HG03135 (cell line): ENCODE results near the gene PRODH2.
"Not testable (repeated sequence)": the region's sequence is repeated elsewhere in the genome, so short reads cannot be mapped to it uniquely, and the experiment has no call there.

Source experiments
- ATAC-seq: cut with Tn5 transposase; IDR thresholded peaks from one replicate; pipeline ENCODE4 v1.9.1; 2021; ENCODE audit warnings: mild to moderate bottlenecking, moderate library complexity; ENCODE audit not compliant: unreplicated experiment

The PRODH2 gene

DNA sequence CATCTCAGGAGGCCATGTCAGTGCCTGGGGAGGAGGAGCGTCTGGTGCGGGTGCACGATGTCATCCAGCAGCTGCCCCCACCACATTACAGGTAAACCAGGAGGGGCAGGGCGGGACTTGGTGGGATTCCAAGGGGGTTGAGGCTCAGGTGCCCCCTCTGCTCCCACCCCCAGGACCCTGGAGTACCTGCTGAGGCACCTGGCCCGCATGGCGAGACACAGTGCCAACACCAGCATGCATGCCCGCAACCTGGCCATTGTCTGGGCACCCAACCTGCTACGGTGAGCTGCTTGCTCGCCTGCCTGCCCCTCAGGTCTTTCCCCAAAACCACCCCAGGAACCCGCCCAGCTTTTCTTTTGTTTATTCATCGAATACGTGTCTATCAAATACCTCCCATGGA, 30.1 kb downstream of the PRODH2 start:
- ATAC-seq = no peak

DNA sequence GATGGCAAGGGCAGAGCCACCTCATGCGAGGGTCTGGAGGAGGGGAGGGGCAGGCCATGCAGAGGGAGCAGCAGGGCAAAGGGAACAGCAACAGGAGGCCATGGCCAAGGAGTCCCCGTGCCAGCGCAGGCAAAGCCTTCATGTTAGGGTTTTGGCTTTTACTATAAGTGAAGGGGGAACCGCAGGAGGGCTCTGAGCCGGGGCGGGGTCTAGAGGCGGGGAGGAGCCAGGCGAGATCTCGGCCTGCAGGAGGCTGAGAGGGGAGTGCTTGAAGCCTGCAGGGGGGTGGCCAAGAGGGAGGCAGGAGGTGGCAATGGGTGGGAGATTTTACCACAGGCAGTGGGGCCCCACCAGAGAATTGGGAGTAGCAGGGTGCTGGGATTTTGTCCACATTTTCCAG, 31.0 kb downstream of the PRODH2 start:
- ATAC-seq = no peak

DNA sequence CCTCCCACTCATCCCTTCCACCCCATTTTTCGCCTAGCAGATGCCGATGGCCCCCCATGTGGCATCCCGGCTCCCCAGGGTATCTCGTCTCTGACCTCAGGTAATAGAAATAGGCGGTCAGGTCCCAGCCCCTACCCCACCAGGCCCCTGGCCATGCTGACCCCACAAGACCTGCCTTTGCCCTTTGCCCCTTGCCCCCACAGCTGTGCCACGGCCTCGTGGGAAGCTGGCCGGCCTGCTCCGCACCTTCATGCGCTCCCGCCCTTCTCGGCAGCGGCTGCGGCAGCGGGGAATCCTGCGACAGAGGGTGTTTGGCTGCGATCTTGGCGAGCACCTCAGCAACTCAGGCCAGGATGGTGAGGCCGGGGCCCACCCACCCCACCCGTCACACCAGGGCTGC, 31.9 kb downstream of the PRODH2 start:
- ATAC-seq = no peak

DNA sequence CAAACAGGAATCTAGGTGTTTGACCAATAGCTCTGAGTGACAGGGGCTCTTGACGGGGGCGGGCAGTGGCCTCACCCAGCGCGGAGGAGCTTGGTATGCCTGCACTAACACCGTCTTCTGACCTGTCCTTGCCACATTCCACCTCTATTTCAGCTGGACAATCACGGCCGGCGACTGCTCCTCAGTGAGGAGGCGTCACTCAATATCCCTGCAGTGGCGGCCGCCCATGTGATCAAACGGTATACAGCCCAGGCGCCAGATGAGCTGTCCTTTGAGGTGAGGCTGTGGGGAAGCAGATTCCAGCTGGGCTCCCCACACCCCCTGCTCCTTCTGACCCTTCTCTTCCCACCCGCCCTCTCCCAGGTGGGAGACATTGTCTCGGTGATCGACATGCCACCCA, 32.6 kb downstream of the PRODH2 start:
- no peak for ATAC-seq

DNA sequence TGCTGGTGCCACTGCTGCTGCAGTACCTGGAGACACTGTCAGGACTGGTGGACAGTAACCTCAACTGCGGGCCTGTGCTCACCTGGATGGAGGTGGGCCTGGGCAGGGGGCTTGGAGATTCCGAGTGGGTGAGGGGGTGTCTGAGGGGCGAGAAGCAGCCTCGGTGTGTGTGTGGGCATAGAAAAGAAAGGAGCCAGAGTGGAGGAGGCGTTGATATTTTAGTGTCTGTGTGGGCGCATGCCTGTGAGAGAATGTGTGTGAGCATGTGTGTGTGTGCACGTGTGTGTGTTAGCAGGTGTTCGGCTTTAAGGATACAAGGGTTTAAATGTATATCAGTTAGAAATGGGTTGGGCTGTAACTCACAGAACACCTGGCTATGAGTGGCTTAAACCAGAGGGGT, 33.6 kb downstream of the PRODH2 start:
- ATAC-seq = no peak

DNA sequence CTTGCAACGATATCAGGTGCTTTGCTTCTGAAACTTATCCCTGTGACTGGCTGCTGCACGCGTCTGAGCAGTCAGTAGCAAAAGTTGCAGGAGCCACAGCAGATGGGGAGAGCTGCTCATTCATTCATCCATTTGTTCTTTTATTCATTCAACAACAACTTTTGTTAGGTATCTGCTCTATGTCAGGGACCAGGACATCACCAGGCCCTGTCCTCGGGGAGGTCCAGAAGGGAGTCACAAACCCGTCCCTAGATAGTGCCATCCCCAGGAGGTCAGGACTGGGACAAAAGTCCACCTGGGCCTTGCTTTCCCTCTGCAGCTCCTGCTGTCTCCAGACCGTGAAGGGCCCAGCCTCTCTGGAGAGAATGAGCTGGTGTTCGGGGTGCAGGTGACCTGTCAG, 34.7 kb downstream of the PRODH2 start:
- ATAC-seq = no peak

DNA sequence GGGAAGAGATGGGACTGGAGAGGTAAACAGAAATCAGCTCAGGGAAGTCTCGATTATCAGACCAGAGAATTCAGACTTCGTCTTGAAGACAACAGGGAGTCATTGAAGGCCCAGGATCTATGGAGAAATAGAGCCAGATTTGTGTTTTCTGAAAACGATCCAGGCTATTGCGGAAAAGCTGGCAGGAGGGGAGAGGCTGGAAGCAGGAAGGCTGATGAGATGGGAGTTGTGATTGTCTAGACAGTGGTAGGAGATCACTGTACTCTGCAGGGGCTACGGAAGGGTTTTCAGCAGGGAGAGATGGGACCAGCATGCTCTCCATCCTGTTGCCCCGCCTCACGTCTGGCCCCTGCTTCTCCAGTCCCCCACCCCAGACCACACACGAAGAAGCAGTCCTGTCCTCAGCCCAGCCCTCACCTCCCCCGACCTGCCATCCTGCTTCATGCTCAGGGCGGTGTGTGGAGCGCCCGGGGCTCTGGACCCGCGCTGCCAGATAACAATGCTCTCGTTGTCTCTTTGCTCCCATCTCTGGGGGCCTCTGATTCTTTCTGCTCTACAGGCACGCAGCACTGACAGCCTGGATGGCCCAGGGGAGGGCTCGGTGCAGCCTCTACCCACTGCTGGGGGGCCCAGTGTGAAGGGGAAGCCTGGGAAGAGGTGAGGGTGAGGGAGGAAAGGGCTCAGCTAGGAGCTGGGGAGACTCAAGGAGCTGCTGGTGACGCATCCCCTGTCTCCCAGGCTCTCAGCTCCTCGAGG, 35.4 kb downstream of the PRODH2 start:
- ATAC-seq = no peak

DNA sequence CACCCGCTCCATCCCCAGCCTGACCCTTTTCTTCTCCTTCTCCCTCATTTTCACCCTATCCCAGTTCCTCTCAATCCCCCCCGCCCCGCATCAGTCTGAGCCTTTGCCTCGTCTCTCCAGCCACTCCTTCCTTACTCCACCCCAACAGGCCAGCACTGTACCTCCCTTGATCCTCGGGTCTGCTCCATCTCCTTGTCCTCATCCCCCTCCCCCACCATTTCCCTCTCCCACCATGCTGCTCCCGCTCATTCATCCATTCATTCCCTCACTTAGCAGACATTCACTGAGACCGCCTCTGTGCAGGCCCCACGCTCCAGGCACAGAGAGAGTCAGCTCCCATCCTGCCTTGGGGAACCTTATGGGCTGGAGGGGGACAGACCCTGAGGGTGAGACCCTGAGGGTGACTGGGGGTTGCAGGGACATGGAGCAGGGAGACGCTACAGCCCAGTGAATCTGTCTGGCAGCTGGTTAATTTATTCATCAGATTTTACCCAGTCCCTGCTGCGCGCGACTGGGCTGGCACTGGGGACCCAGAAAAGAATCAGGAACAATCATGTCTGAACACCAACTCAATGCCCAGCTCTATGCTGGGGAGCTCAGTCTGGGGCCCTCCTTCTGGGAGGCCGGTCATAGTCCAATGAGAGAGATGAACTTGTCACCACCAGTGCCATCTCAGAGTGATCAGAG, 36.4 kb downstream of the PRODH2 start:
- no peak for ATAC-seq

DNA sequence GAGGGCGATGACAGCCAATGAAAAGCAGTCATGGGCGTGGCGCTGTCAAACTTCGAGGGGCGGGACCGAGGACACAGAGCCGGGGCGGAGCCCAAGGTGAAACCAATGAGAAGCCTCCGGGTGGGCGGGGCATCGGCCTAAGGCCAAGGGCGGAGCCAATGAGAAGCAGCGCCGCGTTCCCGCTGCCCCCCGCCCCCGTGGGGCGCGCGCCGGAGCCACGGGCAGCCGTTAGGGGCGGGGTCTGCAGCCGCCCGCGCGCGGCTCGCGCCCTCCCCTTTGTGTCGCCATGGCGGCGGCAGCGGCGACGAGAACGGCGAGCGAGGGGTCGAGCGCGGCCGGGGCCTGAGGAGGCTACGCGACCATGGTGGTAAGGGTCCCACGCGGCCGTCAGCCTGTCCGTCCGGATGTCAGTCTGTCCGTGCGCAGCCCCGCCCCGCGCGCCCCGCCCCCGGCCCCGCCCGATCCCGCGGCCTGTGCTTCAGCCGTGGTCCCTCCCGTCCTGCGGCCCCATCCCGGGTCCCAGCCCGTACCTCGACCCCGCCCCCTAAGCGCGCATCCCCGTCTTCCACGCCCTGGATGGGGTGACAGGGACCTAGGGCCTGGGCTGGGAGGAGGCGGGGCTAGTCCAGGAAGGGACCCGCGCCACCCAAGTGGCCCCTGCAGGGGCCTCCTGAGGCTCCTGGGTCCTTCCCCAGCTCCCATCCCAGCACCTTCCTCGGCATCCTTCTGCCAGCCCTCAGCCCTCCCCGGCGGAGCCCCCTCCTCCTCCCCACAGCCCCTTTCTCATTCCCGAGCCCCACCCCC, 37.1 kb downstream of the PRODH2 start, which contains the start of gene ARHGAP33:
Gene ARHGAP33, plus strand, starts transcription at position 267 of the 804 bp plus-strand sequence. Its CDS starts 95 bp downstream, at position 362.
- peak; percentile 93 for ATAC-seq

DNA sequence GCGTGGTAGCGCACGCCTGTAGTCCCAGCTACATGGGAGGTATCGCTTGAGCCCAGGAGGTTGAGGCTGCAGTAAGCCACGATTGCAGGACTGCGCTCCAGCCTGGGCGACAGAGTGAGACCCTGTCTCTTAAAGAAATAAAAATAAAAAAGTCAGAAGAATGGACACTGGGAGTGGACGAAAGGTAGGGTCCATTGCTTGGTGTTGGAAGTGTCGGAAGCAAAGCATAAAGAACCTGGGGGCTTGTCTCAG, 37.7 kb downstream of the PRODH2 start:
- peak; percentile 3 for ATAC-seq

DNA sequence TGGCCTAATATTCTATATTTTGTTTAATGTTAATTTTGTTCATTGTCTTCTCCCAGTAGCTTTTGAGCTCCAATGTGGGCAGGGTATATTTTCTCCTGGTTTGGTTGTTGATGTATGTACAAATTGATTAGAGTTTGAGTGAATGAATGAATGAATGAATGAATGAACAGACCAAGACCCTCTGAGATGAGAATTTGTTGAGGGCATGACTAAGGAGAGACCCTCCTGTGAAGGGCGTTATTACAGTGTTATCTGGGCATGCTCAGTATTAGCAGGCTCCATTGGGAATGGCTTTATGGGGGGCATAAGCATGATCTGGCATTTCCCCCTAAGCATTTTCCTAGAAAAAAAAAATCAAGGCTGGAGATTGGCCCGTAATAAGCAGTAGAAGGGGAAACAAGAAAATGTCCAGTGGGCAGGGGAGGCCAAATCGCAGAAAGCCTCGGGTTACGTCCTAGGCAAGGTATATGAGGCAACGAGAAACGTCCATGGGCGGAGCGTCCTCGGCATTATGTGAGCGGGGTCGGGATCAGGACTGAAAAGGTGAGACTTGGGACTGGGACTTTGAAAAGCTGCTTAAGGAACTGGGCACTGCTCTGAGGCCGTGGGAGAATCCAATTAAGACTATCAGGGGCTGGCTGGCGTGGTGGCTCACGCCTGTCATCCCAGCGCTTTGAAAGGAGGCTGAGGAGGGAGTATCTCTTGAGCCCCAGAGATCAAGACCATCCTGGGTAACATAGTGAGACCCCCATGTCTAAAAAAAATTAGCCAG, 38.2 kb downstream of the PRODH2 start:
- ATAC-seq = no peak

DNA sequence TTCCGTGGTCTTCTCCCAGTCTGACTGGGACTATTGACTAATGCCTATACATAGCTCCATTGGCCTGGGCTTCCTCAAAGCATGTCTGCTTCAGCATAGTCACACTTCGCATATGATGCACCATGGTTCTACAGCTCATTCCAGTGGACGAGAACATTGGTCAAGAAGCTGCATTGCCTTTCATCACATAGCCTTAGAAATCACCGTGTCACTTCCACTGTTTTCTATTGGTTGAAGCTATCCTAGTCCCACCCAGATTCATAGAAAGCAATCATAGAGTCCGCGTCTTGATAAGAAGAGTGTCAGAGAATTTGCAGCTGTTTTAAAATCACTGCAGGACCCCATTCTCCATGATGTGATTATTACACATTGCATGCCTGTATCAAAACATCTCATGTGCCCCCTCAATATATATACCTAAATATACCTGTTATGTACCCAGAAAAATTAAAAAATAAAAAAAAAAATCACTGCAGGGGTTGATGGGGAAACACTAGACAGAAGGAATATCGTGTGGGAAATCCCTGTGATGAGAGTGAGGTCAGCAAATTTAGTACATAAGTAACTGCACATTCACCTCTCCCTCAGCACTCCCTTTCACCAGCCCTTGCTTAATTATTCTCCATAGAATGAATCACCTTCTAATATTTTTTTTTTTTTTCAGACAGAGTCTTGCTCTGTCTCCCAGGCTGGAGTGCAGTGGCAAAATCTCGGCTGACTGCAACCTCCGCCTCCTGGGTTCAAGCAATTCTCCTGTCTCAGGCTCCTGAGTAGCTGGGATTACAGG, 39.4 kb downstream of the PRODH2 start:
- no peak for ATAC-seq

DNA sequence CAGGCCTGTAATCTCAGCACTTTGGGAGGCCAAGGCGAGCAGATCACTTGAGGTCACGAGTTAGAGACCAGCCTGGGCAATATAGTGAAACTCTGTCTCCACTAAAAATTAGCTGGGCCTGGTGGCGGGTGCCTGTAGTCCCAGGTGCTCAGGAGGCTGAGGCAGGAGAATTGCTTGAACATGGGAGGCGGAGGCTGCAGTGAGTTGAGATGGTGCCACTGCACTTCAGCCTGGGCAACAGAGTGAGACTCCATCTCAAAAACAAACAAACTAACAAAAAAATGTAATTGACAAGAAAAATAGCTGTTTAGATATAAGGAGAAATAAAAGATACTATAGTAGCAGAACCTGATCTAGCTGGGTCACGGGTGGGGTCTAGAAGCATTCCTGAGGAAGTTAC, 40.3 kb downstream of the PRODH2 start:
- not testable (repeated sequence) for ATAC-seq

DNA sequence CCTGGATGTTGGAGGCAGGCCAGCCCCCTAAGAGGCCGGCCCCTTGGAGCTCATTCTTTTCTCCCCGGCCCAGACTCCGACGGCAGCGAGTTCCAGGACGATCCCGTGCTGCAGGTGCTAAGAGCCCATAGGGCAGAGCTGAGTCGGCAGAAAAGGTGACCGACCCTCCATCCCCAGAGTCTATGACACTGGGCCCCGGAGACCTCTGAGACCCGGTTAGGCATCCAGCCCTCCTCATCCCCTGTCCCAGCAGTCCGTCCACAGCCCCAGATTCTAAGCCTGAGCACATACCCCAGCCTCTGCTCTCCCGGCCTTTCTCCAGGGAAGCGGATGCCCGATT, 44.6 kb downstream of the PRODH2 start:
- no peak for ATAC-seq

DNA sequence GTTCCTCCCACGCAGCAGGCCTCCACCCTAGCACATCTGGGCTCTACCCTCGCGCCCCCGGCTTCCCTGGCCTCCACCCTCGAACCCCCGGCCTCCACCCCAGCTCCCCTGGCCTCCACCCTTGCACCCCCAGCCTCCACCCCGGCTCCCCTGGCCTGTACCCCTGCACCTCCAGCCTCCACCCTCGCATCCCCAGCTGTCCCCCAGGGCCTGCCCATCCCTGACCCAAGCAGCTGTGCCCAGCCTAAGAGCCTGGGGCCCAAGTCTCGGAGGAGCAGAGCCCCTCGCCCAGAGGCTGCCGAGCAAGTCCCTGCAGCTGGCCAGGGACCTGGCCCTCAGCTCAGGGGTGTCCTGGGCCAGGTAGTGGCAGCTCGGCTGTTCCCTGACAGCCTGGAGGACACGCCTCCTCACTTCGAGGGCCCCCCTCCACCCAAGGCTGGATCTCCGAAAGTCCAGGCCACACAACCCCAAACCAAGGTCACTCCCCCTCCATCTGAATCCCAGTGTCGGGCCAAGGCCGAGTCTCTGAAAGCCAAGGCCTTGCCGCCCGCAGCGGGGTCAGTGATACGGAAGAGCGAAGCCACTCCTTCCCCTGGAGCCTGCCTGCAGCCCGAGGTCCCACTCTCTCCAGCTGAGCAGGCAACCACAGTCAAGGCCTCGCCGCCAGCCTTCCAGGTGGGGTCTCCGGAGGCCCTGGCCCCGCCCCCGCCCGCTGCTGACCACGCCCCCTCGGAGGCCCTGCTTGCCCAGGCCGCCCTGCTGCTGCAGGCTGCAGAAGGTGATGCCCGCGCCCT, 45.2 kb downstream of the PRODH2 start:
- ATAC-seq = no peak

DNA sequence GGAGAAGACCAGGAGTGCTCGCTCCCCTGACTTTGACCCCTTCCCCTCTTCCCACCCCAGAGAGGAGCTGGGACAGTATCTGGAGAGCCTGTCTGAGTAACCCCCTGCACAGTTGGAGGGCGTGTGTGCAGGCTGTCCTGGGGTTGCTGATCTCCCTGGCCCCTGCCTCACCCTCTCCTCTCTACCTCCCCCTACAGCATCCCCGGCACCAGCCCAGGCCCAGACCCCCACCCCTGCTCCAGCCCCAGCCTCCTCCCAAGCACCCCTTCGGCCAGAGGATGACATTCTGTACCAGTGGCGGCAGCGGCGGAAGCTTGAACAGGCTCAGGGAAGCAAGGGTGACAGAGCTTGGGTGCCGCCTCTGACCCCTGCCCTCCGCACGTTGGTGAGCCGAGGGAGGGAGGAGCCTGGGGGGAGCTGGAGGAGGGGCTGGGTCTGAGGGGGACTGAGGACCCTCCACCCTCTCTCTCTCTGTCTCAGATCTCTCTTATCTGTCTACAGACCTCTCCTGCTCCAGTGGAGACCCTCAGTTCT, 46.0 kb downstream of the PRODH2 start:
- ATAC-seq = no peak

DNA sequence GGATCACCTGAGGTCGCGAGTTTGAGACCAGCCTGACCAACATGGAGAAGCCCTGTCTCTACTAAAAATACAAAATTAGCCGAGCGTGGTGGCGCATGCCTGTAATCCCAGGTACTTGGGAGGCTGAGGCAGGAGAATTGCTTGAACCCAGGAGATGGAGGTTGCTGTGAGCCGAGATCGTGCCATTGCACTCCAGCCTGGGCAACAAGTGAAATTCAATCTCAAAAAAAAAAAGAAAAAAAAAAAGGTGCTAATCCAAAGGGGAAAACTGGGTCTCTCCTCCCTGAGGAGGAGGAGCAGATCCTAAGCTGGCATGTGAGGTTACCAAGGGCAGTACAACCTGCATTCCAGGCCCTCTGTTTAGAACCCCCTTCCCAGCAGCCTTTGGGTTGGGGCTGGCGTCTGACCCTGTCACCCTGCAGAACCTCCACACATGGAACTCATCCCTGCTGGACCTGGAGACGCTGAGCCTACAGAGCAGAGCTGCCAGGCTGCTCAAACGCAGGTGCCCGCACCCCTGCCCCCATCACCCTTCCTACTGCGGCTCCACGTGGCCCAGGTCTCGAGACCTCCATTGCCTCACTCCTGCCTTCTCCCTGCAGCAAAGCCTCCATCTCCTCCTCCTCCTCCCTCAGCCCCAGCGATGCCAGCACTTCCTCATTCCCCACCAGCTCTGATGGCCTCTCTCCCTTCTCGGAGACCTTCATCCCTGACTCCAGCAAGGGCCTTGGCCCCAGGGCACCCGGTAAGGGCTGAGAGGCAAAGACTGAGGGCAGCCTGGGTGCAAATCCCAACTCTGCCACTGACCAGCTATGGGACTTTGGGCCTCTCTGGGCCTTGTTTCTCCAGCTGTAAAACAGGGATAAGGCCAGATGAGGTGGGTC, 48.0 kb downstream of the PRODH2 start:
- ATAC-seq = no peak

DNA sequence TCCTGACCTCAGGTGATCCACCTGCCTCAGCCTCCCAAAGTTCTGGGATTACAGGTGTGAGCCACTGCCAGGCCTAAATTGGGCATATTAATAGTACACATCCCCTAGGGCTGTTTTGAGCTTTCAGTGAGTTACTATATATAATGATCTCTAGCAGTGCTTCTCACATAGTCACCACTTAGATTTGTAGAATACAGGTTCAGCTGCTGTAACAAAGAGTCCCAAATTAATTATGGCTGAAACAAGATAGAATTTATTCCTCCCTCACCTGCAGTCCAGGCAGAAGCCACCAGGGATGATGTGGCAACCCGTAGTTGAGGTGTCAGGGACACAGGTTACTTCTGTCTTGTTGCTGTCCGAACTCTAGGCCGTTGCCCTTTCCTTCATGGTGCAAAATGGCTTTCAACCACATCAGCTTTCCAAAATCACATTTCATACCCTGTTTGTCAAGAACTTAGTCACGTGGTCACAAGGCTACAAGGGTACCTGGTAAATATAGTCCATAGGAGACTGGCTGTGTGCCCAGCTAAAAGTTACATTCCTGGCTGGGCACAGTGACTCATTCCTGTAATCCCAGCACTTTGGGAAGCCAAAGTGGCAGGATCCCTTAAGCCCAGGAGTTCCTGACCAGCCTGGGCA, 51.8 kb downstream of the PRODH2 start:
- ATAC-seq = no peak
